Measurements from ENCODE around the gene TTLL9.

- TF ChIP-seq EZH2 (IDR thresholded peaks at IDR 0.05) (no peak), POLR2AphosphoS5 (IDR thresholded peaks at IDR 0.05; ENCODE audit: borderline replicate concordance, low read depth, low read length) (no peak), FOXP2 (optimal IDR thresholded peaks at IDR 0.05; ENCODE audit: control extremely low read depth, extremely low read length, insufficient read depth) (no peak)
Observed at GRCh38 chr20:31907046-31907445, 36.6 kb downstream of the TTLL9 start.

Data from SK-N-MC (cell line).